Activated CD8-positive, alpha-beta memory T cell treated with anti-CD3 and anti-CD28 coated beads for 48 hours (primary cell): ENCODE results near the gene TRMT2A.
A peak's percentile ranks its signal among the peaks of the same experiment; 100 is the strongest.

Experiments used
- DNase-seq, 3 experiments: peaks; one replicate each; pipeline ENCODE4 v3.0.0-alpha.2; 2020; ENCODE audit warnings: low read depth in 2 of 3, low spot score in 2 of 3

The TRMT2A gene

DNA sequence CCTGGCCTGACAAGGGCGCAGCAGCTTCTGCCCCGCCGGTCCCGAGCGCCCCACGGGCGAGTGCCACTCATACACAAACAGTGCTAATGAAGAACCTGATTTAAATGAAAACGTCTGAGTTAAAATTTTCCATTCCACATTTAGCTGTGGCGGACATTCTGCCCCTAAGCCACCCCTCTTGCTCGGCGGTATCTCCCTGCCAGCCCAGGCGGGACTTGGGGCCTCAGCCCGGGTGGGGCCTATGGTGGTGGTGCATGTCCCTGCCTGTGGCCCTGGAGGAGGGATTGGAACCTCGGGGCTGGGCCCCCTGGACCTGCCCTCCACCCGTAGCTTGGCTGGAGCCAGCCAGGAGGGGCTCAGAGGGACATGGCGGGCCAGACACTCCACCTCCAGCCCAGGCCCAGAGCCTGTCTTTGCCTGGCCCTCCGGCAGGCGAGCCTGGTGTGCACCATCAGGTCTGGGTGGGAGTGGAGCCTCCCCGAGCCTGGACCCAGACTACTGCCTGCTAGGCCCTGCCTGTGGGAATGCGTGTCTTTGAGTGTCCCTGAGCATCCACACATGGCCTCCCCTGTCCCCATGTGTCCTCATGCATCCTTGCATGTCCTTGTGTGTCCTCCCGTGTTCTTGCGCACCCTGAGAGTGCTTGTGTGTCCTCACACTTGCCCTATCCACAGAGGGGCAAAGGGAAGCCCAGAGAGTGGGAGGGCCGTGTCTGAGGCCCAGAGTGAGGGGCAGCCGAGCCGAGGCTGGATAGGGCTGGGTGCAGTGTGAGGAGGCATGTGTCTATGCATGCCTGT is 19.0 kb upstream of the TRMT2A start:
- DNase-seq = no peak

DNA sequence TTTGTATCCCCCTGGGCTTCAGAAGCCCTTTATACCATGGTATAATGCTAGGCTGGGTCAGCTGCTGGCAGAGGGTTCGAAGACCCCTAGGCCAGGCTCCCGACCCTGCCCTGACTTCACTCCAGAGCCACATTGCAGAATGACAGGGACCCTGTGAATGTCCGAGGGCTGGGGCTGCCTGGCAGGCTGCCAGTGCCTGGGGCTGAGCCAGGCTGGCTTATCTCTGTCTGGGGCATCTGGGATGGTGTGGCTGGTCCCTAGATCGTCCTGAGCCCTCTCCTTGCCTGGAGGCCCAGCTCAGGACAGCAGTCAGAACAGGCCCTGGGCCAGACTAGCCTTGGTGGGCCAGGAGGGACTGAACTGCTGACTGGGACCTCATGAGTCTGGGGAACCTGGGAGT is 18.2 kb upstream of the TRMT2A start:
- DNase-seq = no peak

DNA sequence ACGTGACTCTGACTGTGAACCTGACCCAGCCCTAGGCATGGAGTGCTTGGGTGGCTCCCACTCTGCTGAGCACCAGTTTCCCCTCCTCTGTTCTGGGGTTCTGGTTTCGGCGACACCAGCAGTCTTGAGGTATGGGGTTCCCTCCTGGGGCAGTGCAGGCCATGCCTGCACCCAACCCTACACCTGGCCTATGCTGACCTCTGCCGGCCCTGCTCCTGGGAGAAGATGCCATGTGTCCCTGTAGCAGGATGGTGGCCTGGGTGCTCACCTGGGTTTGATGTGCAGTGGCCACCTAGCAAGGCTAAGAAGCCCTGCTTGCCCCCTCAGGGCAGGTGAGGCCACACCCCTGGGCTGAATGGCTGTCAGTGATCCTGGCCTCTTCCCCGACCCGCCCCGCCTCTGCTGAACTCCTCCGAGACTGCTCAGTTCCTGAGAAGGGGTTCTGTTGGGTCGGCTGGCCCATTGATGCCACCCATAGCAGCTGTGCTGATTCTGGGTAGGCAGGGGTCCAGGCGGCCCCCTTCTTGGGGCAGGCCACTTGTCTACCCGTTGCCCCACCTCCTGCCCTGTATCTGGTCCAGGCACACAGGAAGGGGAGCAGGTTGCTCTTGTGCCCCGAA is 17.0 kb upstream of the TRMT2A start:
- DNase-seq = no peak

DNA sequence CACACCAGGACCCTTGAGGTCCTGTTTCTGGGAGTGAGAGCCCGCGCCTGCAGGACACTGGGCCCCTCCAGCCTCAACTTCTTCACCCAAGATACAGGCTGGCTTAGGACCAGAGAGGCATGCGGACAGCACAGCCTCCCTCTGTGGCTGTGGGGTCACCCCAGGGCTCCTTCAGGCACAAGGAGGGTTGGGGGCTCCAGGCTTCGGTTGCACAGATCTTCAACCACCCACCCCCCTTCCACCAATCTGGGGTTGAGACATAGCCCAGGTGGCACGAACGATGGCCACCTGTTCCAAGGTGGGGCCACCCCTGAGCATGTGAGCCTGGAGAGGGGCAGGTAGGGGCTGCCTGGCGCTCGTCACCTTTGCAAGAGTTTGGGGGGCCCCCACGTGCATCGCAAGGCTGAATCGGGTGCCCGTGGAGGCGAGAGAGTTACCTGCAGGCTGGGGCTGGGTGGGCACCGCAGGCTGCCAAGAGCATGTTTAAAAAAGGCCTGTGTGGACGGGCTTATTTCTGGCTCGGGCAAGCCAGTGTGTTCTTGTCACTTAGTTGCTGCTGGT is 15.7 kb upstream of the TRMT2A start:
- DNase-seq = no peak

DNA sequence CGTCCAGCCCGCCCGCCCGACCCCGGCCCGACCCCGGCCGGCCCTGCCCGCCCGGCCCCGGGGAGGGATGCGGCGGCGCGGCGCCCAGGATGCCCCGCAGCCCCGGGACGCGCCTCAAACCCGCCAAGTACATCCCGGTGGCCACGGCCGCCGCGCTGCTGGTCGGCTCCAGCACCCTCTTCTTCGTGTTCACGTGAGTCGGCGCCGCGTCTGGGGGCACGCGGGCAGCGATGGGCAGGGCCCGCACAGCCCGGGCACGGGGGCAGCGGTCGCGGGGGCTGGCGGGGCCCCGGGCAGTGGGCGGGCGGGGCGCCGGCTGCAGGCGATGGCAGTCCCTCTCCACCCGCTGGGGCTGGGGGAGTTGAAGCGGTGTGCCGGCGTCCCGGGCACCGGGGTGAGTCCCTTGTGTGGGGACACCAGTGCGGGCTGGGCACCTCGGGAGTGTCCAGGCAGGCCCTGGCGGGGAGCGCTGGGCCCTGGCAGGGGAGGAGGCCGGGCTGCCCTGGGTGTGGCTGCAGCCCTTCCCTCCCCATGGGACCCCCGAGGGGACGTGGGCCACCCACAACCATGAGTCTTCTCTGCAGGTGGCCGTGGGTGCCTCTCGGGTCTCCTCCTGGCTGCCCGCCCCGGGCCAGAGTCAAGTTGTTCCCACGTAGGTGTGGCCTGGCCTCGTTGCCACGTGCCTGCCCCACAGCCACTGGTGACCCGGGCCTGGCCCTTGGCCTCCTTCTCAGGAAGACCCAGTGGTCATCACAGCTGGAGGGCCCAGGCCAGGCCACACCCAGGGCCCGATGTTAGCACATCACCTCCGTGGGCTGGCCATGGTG is 15.0 kb upstream of the TRMT2A start:
- no peak for DNase-seq

DNA sequence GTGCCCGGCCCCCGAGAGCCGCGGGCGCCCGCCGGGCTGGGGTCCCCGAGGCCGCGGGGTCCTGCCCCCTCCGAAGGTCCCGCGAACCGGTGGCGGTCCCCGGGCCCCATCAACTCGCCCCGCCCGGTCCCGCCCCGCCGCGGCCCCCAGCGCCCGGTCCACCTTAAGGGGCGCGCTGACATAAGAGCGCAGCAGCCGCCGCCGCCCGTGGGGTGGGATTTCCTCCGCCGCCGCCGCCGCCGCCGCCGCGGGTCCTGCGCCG is 14.5 kb upstream of the TRMT2A start, which contains the start of gene ZDHHC8:
TSS of gene ZDHHC8 (plus strand) at position 208 of the 262 bp plus-strand sequence. CDS start 144 bp downstream, outside the sequence.
- no peak for DNase-seq

DNA sequence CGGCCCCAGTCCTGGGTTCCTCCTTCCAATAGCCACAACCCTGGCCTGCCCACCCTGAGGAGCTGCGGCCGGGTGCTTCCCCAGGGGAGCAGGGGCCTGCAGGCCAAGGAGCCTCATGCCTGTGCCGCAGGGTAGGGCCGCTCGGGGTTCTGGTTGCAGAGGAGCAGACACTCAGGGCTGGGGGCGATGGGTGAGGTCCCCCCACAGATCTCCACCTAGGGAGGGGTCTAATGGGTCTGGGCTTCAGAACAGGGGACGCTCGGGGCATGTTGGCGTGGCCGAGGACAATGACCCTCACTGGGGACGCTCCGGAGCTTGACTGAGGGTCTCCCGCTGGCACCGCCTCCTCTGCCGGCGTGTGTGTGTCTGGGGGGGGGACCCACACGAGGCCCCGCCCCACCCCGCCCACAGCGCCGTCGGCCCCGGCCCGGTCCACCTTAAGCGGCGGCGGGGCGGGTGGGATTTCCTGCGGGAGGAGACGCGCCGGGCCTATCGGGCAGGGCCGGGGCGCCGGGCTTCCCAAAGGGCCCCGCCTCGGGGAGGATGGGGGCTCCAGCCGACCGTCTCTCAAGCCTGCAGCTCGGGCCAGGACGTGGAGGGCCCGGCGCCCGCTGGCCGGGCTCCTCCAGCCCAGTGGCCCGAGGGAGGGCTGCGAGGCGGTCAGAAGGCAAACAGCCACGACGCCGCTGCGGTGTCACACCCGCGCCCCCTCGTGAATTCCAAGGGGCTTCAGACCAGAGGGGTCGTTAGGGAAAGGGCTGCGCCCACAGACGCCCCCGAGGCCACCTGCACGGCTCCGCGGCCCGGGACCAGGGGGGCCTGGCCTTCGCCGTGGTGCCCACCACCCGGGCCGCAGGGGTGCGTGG is 13.9 kb upstream of the TRMT2A start:
- DNase-seq = peak in 1 of 3 experiments; percentile 55

DNA sequence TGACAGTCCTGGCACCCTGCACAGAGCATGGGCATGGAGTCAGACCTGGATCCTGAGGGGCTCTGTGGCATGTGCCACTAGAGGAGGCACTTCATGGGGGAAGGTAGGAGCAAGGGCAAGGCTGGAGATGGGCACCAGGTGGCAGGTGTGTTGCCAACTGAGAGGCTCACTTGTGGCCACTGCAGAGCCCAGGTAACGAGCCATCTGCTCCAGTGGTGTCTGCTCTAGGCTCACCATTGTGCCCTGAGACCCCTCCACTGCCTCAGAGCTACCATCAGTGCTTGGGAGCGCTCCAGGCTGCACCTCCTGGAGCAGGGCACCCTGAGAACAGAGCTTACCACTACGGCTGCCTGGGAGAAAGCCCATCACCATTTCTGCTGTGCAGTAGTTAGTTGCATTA is 13.3 kb upstream of the TRMT2A start:
- no peak for DNase-seq

DNA sequence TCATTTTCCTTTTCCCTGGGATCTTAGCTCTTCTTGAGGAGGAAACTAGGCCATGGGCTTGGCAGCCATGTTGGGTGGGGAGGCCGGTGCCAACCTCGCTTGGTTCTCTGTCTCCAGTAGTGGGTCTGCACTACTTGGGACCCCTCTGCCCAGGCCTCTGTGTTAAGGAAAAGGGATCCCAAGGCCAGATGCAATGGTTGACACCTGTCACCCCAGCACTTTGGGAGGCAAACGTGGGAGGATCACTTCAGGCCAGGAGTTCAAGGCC is 12.7 kb upstream of the TRMT2A start:
- DNase-seq = no peak

DNA sequence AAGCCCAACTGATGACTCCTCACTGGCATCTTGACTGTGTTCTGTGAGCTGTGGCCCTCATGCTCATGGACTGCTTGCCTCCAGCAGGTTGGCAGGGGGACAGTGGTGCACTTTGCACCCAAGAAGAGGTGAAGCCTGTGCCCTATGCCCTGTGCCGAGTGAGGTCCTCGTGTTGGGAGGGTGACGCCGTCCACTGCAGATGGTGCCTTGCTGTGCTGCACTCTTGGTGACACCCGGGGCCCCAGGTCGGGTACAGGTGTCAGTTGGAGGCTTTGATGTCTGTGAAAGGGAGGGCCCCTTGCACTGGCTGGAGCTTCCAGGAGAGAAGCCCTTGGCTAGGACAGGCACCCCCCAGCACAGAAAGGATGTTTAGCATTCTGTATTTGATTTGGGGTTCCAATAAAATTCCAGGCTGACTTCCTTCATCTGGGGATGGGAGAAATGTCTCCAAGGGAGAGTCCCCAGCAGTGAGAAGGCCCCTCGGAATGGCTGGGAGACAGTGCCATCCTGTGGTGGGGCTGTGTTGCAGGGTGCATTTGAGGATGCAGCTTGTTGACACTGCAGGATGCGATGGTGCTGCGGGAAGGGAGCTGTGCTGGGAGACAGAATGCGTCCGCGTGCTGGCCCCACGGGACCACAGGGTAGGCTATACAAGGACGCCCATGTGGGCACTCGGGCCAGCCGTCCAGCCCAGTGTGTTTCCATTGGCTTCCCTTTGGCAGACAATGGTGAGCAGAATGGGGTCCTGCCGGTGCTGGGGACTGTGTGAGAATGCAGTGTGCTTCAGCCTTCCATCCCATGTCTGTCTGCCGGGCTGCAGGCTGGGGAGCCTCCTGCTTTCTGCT is 12.1 kb upstream of the TRMT2A start:
- no peak for DNase-seq

DNA sequence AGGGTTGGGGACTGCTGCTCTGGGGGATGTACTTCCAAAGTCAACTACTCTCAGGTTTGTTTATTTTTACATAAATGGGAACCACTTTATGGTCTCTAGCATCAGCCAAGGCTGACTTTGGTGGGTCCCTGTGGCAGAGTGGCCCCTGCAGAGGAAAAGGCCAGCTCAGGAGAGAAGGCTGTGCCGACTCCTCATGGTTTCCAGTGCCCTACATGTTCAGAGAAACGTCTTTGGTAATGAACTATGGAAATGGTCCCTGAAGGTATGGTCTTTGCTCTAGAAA is 11.5 kb upstream of the TRMT2A start:
- DNase-seq = no peak

DNA sequence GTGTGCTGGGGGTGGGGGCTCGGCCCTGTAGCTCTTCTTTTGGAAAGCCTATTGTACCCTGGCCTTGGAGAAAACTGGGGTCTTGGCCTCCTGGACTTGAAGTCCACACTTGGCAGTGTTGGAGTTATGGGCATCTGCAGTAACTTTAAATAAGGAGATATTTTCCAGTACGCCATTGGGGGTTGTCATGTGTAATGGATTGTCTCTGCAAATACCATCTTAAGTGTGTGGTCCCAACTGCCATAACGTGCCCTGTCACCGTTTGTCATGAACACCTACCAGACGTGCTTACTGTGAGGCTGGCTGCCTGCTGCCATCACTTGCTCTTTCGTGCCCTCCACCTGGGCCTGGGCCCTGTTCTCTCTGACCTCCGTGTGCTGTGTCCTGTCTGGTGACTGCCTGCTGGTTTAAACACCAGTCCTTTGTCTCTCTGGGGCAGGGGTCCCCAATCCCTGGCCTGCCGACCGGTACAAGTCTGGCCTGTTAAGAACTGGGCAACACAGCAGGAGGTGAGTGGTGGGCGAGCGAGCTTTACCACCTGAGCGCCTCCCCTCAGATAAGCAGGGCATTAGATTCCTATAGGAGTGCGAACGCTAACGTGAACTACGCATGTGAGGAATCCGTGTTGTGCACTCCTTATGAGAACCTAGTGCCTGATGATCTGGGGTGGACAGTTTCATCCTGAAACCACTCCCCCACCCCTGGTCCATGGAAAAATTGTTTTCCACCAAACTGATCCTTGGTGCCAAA is 11.0 kb upstream of the TRMT2A start:
- no peak for DNase-seq

DNA sequence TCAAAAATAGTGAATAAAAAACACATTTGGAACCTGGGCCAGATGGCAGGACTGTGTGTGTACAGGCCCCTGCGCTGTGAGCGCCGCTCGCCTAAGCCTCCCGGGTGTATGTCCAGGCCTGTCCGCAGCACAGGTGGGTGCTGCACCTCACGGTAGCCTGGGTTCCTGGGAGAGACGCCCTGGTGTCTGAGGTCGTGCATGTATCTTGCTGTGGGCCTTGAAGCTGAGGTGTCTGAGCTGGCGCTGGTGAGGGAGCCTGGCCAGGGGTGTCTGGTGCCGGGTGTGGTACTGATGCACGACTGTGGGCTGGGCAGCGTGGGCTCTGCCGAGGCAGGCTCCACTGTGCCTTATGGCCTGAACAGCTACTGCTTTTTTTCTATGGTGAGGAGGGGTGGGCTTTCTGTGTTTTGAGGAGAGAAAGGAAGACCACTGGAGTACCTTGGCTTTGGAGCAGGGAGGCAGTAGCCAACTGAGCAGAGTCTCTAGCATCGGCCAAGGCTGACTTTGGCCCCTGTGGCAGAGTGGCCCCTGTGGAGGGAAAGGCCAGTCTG is 10.4 kb upstream of the TRMT2A start:
- no peak for DNase-seq

DNA sequence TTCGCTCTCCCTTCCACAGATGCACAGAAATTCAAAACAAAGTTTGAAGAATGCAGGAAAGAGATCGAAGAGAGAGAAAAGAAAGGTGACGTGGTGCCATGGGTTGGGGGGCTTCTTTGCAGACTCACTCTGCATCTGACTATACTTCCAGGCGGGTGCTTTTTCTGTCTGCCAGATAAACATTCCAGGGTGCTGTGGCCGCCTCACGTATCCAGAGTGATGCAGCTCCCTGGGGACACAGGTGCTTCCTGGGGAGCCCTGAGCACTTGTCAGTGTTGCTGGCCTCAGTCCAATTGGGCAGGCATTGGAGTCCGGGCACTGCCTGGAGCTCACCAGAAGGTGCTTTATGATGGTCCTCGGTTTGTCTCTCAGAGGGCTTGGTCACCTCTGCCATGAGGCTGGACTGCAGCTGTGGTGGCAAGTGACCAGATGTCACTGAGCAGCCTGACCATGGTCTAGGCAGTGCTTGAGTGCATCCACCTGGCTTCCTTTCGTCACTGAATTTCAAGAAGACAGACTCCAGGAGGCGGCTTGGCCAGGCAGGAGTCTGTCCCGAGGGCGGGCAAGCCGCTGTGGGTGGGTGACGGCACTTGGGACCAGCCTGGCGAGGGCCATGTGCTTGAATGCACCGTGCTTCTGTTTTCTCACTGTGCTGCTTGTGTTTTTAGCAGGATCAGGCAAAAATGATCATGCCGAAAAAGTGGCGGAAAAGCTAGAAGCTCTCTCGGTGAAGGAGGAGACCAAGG is 9.4 kb upstream of the TRMT2A start:
- no peak for DNase-seq

DNA sequence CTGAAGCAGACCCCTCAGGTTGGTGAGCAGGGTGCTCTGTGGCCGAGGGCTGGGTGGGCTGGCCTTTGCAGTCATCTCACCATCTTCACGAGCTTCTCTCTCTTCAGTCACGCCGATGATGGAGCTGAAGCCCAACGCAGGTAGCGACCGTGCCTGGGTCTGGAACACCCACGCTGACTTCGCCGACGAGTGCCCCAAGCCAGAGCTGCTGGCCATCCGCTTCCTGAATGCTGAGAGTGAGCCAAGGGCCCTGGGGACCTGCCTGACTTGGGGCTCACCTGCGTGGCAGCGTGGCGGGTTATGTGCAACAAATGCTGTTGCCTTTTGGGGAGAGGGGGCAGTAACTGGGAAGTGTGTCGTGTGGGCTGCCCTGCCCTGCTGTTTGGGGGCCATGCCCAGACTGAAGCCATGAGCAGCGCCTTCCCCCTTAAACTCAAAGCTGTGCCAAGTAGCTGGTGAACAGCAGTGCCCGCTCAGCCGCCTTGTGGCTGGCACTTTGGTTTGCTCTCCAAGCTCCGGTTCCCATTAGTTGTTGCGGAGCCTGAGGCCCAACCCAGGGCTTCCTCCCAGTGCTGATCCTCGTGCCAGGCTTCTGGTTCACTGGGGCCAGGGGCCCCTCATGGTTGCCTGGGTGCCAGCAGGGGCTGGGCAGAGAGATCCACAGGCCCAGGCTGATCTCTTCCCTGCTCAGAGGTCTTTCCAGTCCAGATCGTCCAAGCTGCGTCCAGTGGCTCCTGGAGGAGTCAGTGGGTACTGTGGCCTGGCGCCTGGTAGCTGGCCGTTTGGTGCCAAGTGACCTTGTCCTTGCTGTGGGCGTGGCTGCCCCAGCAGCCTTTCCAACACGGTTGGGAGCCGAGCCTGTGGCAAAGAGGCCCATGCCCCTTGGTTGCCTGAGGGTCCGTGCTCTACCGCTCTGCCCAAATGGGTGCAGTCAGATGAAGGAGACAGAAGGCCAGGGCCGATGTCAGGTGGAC is 8.5 kb upstream of the TRMT2A start:
- DNase-seq = no peak

DNA sequence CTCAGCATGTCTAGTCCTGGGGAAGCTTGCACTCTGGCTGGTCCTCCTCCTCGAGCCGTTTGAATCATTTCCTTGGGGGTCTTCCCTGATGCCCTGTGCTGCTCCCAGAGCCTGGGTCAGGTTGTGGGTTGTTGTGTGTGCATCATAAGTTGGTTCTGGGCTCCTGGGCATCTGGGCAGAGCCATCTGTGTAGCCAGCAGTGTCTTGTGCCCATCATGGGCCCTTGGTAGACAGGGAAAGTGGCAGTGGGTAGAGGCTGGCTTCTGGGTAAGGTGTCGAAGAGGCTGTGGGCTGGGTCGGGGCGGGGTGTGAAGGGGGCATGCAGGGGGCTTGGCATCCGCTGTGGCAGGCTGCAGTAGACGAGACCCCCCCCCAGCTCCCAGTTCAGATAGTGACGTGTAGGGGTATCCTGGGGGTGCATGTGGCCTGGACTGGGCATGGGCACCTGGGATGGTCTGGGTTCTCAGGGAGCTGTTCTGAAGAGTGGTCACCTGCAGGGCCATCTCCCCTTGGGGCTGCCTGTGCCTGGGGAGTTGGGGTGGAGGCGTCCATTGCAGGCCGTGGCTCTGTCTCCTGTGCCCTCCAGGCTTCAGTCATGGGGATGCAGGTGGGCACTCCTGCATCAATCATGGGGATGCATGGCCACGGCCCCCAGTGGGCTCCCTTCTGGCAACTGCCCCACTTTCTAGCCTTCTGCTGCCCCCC is 7.2 kb upstream of the TRMT2A start:
- no peak for DNase-seq
